Myocyte (in vitro differentiated cells): ENCODE data around the gene ARF1. TPM values are rescaled to one million over a fixed set of nuclear protein-coding genes. Genes with fewer than 3 reads are reported as not detected.
A peak's percentile ranks its signal among the peaks of the same experiment; 100 is the strongest.

Experiments
- DNase-seq: peaks from one replicate; pipeline ENCODE4 v3.0.0-alpha.2; 2012; ENCODE audit warnings: low read depth
- total RNA-seq: library from RNA; depleted of rRNA; stranded (reverse); fragments of >200 nt; gene quantifications from 2 replicates; pipeline ENCODE4 v1.2.3, GENCODE V29; 2014

The ARF1 gene
- total RNA-seq, 1 donor from 2014 or later, result 259 TPM

DNA sequence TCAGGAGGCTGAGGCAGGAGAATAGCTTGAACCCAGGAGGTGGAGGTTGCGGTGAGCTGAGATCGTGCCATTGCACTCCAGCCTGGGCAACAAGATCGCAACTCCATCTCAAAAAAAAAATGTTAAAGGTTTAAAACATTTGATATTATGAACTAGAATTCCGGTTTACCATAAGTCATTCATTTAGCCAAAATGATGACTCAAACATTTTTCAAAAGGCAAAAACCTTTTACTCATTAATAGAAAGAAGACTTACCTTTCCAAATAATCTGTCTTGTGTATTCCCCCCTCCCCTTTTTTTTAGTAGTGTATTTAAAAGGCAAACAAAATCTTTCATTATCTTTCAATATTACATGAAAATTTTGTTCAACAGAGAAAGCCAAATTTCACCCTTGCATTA is 34.8 kb downstream of the ARF1 start:
- DNase-seq, result no peak

GRCh38 chr1:228118040-228118439 is 35.5 kb downstream of the ARF1 start:
- no peak for DNase-seq

GRCh38 chr1:228120351-228120750 is 37.8 kb downstream of the ARF1 start:
- DNase-seq, result no peak

DNA sequence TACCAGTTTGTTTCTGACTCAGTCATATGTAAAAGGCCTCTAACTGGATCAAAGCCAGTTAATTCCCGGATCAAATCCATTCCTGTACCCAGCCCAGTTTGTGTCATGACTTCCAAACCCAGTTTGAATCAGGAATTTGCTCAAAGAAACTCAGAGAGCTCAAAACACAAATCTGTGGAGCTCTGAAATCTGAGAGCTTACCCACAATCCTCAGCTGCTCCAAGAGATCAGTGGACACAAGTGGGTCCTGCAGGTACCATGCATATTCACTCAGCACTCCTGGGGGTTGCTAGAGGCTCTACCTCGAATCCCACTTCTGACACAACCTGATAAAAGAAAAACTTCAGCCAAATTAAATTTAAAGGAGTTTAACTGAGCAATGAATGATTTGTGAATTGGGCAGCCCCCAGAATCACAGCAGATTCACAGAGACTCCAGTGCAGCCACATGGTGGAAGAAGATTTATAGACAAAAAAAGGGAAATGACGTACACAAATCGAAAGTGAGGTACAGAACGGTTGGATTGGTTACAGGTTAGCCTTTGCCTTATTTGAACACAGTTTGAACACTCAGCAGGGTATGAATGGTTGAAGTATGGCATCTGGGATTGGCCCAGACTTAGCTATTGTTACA is 38.5 kb downstream of the ARF1 start:
- DNase-seq, result peak; percentile 15

GRCh38 chr1:228122921-228123441 is 40.5 kb downstream of the ARF1 start:
- DNase-seq, result no peak

DNA sequence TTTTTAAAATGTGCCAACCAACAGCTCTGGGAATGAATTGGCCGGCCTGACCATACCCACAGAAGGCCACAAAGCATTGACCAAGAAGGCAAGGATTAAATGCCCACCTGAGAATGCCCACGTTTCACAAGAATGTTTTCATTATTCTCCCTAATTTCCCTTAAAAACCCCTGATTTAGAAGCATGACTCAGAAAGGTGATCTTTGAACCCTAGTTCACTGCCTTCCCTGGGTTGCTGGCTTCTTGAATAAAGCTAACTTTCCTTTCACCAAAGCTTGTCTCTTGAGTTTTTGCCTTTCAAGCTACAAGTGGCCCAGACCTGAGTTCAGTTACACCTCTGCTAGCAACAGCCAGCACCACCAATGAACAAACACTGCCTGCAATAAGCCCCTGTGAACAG is 41.0 kb downstream of the ARF1 start:
- no peak for DNase-seq

DNA sequence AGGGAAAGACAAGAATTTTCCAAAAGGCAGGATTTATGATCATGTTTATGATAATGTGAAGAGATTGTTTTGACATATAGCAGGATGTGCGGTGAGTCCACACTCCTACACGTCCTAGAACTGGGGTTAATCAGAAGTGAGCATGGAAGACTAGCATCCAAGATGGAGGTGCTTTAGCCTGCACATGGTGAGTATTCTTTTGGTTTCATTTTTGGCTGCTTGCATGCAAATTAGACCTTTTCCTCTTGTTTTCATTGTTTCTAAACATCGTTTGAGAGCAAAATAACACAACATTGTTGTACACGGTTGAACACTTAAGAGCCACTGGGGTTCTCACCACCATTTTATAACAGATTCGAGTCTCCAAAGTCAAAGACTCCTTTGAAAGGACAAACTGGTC is 42.7 kb downstream of the ARF1 start:
- no peak for DNase-seq

GRCh38 chr1:228131766-228132165 is 49.3 kb downstream of the ARF1 start:
- DNase-seq, result no peak

DNA sequence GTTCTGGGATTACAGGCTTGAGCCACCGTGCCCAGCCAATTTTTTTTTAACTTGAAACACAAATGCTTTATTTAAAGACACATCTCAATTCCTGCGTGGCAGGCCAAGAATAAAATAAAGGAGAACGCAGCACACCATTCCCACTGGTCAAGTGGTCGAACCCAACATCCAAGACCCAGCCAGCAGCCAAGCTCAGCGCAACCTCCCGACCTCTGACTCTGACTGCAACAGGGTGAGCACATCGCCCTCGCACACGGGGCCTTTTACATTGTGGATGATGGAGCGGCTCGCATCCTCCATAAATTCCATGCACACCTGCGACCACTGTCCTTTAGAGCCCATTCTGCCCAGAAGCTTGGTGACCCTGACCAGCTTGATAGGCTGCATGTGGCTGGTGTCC is 52.1 kb downstream of the ARF1 start:
- no peak for DNase-seq

- no peak for DNase-seq
Observed at GRCh38 chr1:228136901-228137300, 54.4 kb downstream of the ARF1 start.

DNA sequence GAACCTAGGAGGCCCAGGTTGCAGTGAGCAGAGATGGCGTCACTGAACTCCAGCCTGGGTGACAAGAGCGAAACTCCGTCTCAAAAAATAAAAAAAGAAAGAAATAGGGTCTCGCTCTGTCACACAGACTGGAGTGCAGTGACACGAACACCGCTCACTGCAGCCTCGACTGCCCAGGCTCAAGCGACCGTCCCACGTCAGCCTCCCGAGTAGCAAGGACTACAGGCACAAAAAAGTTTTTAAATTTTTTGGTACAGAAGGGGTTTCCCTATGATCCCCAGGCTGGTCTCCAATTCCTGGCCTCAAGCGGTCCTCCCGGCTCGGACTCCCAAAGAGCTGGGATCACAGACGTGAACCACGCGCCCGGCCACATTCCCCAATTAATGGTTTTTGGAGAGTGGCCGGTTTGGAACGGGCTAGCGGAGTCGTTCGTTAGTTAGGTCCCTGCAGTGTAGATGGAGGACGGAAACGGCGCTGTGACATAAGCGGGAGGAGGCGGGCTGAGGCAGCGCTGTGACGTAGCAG is 57.0 kb downstream of the ARF1 start:
- no peak for DNase-seq

DNA sequence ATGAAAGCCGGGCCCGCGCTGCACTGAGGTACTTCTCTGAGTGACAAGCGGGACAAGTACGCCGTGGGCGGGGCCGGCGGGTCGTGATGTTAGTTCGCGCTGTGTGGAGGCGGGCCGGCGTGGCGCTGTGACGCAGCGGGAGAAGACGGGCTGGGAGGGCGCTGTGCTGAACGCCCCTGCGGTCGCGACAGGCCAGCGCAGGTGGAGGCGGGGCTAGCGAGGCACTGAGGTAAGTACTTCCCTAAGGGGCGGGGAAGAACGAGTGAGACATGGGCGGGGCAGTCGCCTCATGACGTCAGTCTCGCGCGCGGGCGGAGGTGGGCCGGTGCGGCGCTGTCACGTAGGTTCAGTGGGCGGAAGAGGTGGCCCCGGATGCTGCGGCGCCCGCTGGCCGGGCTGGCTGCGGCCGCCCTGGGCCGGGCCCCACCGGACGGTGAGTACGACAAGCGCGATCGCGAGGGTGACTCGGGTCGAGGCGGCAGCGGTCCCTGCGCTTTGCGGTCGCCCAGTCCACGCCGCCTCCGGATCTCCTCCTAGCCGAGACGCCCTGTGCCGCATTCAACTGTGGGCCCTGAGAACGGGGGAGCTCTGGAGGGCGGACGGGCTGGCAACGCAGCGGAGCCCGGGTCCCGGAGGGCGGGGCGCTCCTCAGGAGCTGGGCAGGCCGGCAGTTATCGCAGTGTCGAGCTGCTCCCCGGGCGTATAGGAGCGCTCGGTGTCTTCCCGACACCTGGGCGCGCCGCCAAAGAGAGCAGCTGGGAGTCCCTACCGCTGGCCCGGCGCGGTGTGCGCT is 57.6 kb downstream of the ARF1 start, which contains the start of gene GUK1:
TSS of gene GUK1 (plus strand) at position 349 of the 793 bp plus-strand sequence. CDS start at position 373, 24 bp downstream.
- peak; percentile 97 for DNase-seq

GRCh38 chr1:228140724-228141225 is 58.3 kb downstream of the ARF1 start:
- DNase-seq, result no peak

GRCh38 chr1:228141226-228142044 is 58.9 kb downstream of the ARF1 start:
- peak; percentile 98 for DNase-seq

DNA sequence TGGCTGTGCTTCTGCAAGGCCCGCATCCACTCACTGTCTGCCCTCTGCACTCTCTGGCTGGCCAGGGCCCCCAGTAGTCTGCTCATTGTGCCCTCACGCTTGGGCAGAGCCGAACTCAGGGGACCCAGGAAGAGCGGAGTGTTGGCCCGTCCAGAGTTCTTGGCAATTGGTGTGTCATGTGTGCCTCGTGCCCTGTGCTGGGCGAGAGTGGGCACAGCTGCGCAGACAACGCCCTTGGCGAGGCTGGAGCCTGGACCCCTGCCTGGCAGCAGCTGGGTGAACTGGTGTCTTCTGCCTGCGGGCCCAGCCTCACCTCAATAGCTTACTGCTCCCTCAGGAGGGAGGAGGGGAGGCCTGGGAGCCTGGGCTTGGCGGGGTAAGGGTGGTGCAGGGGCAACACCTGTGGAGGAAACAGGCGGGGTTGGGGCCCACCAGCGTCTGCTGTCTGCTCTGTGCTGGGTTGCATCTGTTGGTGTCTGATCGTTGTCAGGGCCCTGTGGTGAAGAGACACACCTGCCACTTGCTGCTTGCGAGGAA is 59.7 kb downstream of the ARF1 start:
- DNase-seq, result peak; percentile 79

DNA sequence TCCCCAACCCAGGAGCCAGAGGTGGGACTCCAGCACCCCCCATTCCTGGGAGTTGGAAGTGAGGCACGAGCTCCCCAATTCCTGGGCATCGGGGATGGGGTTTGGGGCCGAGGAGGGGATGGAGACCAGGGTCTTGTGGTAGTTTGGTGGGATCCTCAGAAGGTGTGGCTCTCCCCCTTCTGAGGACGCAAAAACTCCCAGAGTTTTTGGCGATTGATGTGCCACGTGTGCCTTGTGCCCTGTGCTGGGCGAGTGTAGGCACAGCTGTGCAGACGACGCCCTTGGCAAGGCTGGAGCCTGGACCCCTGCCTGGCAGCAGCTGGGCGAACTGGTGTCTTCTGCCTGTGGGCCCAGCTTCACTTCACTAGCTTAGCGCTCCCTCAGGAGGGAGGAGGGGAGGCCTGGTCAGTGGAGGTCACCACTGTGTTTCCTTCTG is 60.2 kb downstream of the ARF1 start:
- peak; percentile 65 for DNase-seq

- DNase-seq, result no peak
Observed at GRCh38 chr1:228143480-228144192, 61.1 kb downstream of the ARF1 start.

DNA sequence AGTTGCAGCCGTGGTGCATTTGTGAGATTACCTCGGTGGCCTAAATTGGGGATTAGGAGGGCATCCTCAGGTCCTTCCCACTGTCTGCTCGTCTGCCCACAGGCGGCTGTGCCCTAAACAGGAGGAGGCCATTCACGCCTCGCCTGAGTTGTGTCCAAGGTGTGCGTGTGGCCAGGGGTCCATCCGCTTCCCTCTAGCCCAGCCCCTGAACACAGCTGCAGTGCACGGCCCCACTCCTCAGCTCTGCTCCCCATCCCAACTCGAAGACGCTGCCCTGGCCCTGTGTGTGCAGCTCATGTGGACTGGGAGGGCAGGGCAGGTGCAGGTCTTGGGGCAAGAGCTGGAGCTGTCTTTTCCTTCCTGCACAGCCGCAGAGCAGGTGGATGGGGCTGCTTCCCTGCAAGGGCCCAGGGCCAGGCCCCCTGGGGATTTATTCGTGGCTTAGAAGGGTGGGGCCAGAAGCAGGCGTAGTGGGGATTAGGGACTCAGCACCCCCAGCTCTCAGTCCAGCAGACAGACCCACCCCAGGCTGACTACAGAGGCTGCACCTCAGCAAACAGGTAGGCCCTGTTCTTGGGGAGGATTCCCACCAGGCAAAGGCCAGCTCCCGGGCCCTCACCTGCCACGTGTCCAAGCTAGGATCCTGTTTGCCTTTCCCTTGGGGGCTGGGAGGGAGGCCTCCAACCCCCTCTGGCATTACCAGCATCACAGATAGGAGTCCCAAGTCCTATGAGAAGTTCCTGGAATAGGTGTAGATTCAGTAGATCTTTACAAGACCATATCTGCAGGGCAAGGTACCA is 61.9 kb downstream of the ARF1 start:
- DNase-seq, result no peak

- DNase-seq, result no peak
Observed at GRCh38 chr1:228144993-228145343, 62.5 kb downstream of the ARF1 start.
